H4 (cell line): ENCODE measurements around the gene AP3M1. TPM values are rescaled to one million over a fixed set of nuclear protein-coding genes. Genes with fewer than 3 reads are reported as not detected.

Experiments
- DNase-seq: peaks from one replicate; pipeline ENCODE4 v3.0.0-alpha.2; 2015; ENCODE audit warnings: low spot score
- total RNA-seq: library from RNA; depleted of rRNA; stranded (reverse); fragments of >200 nt; shearing (Covaris generic); gene quantifications from 2 replicates; pipeline ENCODE4 v1.2.3, GENCODE V29; 2014; rRNA removed

AP3M1 gene
- total RNA-seq, 1 experiment from 2014 or later = 42.1 TPM

GRCh38 chr10:74079936-74080590 lies 70.6 kb downstream of the AP3M1 start:
- DNase-seq = no peak

- no peak for DNase-seq
Measured at GRCh38 chr10:74079028-74079935, 71.3 kb downstream of the AP3M1 start.

GRCh38 chr10:74078037-74078436 lies 72.6 kb downstream of the AP3M1 start:
- DNase-seq = peak; percentile 26

GRCh38 chr10:74077416-74077815 lies 73.2 kb downstream of the AP3M1 start:
- DNase-seq = no peak

GRCh38 chr10:74076961-74077360 lies 73.7 kb downstream of the AP3M1 start:
- DNase-seq = no peak

GRCh38 chr10:74075906-74076305 lies 74.7 kb downstream of the AP3M1 start:
- DNase-seq = no peak

GRCh38 chr10:74072503-74072902 lies 78.1 kb downstream of the AP3M1 start:
- no peak for DNase-seq

- peak; percentile 13 for DNase-seq
Measured at GRCh38 chr10:74071157-74071556, 79.5 kb downstream of the AP3M1 start.

Other genes with a start within 250 kb of the AP3M1 start
- gene PLAU, start 239.7 kb downstream of the AP3M1 start, total RNA-seq = 149 and 153 TPM in 2 replicates
- gene VCL, start 152.7 kb downstream of the AP3M1 start, total RNA-seq = 47.1 and 53.0 TPM in 2 replicates
- gene ADK, start 393 bp upstream of the AP3M1 start, total RNA-seq = 29.2 and 33.5 TPM in 2 replicates